Measurements from ENCODE around the gene S1PR2. TPM values are rescaled to one million over a fixed set of nuclear protein-coding genes. Genes with fewer than 3 reads are reported as not detected.
"Not testable (repeated sequence)": the region's sequence is repeated elsewhere in the genome, so short reads cannot be mapped to it uniquely, and the experiment has no call there.

S1PR2 gene
- total and polyA plus RNA-seq, 7 experiments from 2014 or later: 0.64 to 6.8 (median 4.1) TPM

DNA sequence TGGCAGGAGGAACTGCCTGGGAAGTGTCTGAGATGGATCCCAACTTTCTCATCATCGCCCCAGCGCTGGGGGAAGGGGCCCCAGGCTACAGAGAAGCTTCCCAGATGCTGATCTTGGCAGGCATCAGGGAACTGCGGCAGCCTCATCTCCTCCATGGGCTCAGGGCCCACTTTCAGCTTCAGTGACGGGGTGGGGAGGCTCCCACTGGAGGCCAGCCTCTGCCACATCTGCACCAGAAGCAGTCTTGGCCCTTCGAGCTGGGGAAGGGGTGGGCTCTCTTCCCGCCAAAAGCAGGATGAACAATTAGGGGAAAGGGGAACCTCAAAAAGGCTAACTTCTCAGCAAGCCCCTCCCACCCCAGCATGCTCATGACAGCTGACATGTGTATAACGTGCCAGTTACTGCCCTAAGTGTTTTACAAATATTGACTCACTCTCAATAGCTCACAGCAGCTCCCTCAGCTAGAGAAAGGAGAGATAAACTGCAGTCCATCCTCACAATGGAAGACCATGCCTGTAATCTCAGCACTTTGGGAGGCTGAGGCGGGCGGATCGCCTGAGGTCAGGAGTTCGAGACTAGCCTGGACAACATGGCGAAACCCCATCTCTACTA, 7.1 kb upstream of the S1PR2 start:
- no peak for ATAC-seq
- peaks cover 10 to 14% of the 10 kb centered on the region in 2 donors for H3K4me1 ChIP-seq (ENCODE audit: control insufficient read depth in 2 of 2, insufficient read depth in 2 of 2, low read length in 2 of 2)

DNA sequence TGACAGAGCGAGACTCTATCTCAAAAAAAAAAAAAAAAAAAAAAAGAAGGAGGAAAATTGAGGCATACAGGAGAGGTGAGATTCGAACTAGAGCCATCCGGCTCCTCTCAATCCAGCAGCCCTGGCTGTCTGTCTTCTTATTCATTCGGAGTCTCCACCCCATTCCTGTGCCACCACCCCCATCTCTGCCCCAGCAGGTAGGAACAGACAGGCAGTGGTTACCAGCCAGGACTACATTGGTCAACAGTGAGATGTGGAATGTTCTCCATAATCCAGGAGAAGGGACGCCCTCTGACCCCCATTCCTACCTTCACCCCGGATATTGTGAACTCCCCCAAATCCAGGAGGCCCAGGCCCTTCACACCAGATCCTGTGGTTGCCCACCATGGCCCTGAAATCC, 6.6 kb upstream of the S1PR2 start:
- peak overlapping the region in 2 of 10 donors; percentile 13 to 29 for H3K4me3 Mint-ChIP-seq
- H3K36me3 ChIP-seq (ENCODE audit: control insufficient read depth in 2 of 3, insufficient read depth in 3 of 3, low read length in 3 of 3): no peaks in the 10 kb centered on the region
- intact Hi-C loops (cut with micrococcal nuclease): loop anchor here in 1 of 2 donors (2.0 kb wide), 2 partner anchors 19 to 95 kb away; no protein-coding TSS in a partner anchor
- peaks cover 6 to 27% (median 17%) of the 10 kb centered on the region in 7 donors for H3K4me1 Mint-ChIP-seq
- peaks cover 10 to 14% of the 10 kb centered on the region in 2 donors for H3K4me1 ChIP-seq (ENCODE audit: control insufficient read depth in 2 of 2, insufficient read depth in 2 of 2, low read length in 2 of 2)
- no peak for ATAC-seq
- ChIA-PET CTCF (interaction anchor here (8.0 kb wide), 1 partner anchor 13 kb away, joined by 52 read pairs; the partner anchor contains the start of gene MRPL4), POLR2A (no interaction called here)
- no peaks in the 10 kb centered on the region for H3K9me3 Mint-ChIP-seq
- H3K27me3 Mint-ChIP-seq: no peaks in the 10 kb centered on the region
- peak overlapping the region in 1 of 9 donors; percentile 34 for H3K27ac Mint-ChIP-seq
- no peaks in the 10 kb centered on the region for H3K27me3 ChIP-seq (ENCODE audit: control insufficient read depth in 2 of 2, insufficient read depth in 2 of 2, low read length in 2 of 2)
- DNase-seq: no peak
- H3K9me3 ChIP-seq (ENCODE audit: control insufficient read depth in 2 of 3, low read length in 3 of 3): no peaks in the 10 kb centered on the region
- H3K4me3 ChIP-seq (ENCODE audit: low read length): no peak overlapping the region
- no peak overlapping the region for H3K27ac ChIP-seq (ENCODE audit: low read depth, low read length)
- peaks cover 0 to 3% (median 0%) of the 10 kb centered on the region in 5 donors for H3K36me3 Mint-ChIP-seq

More for the DNA sequence above, 7.1 kb upstream of the S1PR2 start:
- H3K4me3 Mint-ChIP-seq: peak overlapping the region in 2 of 10 donors; percentile 2 to 29
- no peak for DNase-seq
- H3K27me3 Mint-ChIP-seq: no peaks in the 10 kb centered on the region
- H3K27ac Mint-ChIP-seq: peak overlapping the region in 6 of 9 donors; percentile 4 to 34 (median 25)
- H3K4me1 Mint-ChIP-seq: peaks cover 6 to 27% (median 17%) of the 10 kb centered on the region in 7 donors
- Histone ChIP-seq H3K36me3 (ENCODE audit: control insufficient read depth in 2 of 3, insufficient read depth in 3 of 3, low read length in 3 of 3) (no peaks in the 10 kb centered on the region), H3K9me3 (ENCODE audit: control insufficient read depth in 2 of 3, low read length in 3 of 3) (no peaks in the 10 kb centered on the region), H3K4me3 (ENCODE audit: low read length) (no peak overlapping the region), H3K27ac (ENCODE audit: low read depth, low read length) (no peak overlapping the region), H3K27me3 (ENCODE audit: control insufficient read depth in 2 of 2, insufficient read depth in 2 of 2, low read length in 2 of 2) (no peaks in the 10 kb centered on the region)
- peaks cover 0 to 3% (median 0%) of the 10 kb centered on the region in 5 donors for H3K36me3 Mint-ChIP-seq
- ChIA-PET CTCF (interaction anchor here (8.0 kb wide), 1 partner anchor 12 kb away, joined by 52 read pairs; the partner anchor contains the start of gene MRPL4), POLR2A (interaction anchor here (0.7 kb wide), 1 partner anchor 69 kb away, joined by 4 read pairs; no protein-coding TSS in a partner anchor)
- H3K9me3 Mint-ChIP-seq: no peaks in the 10 kb centered on the region
- intact Hi-C loops (cut with micrococcal nuclease): no loop called here

DNA sequence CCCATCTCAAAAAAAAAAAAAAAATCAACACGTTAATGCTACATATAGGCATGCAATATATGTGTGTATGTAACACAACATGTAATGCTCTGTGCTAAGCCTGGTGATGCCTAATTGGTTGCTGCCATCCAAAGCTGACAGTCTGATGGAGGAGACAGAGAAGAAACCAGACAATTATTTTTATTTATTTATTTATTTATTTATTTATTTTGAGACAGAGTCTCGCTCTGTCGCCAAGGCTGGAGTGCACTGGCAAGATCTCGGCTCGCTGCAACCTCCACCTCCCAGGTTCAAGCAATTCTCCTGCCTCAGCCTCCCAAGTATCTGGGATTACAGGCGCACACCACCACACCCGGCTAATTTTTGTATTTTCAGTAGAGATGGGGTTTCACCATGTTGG, 4.3 kb upstream of the S1PR2 start:
- H3K9me3 ChIP-seq (ENCODE audit: control insufficient read depth in 2 of 3, low read length in 3 of 3); H3K4me3 ChIP-seq (ENCODE audit: low read length); intact Hi-C loops (cut with micrococcal nuclease); DNase-seq; H3K36me3 ChIP-seq (ENCODE audit: control insufficient read depth in 2 of 3, insufficient read depth in 3 of 3, low read length in 3 of 3); ATAC-seq; H3K36me3 Mint-ChIP-seq; H3K9me3 Mint-ChIP-seq; H3K27me3 ChIP-seq (ENCODE audit: control insufficient read depth in 2 of 2, insufficient read depth in 2 of 2, low read length in 2 of 2); H3K27me3 Mint-ChIP-seq: not testable (repeated sequence)
- H3K4me1 ChIP-seq (ENCODE audit: control insufficient read depth in 2 of 2, insufficient read depth in 2 of 2, low read length in 2 of 2): peaks cover 10 to 14% of the 10 kb centered on the region in 2 donors
- H3K27ac ChIP-seq (ENCODE audit: low read depth, low read length): peak overlapping the region; percentile 78
- CTCF ChIA-PET: interaction anchor here (0.6 to 8.0 kb wide), 3 partner anchors 15 to 92 kb away, joined by 3 to 52 read pairs (median 3); partner anchors contain the start of gene MRPL4
- peak overlapping the region; percentile 86 to 99 (median 96) for H3K27ac Mint-ChIP-seq
- POLR2A ChIA-PET: interaction anchor here (0.7 to 1.7 kb wide), 9 partner anchors 9 to 129 kb away, joined by 3 to 9 read pairs (median 3); partner anchors contain the start of genes MRPL4 and PPAN
- peaks cover 6 to 35% (median 21%) of the 10 kb centered on the region in 7 donors for H3K4me1 Mint-ChIP-seq
- peak overlapping the region in 8 of 10 donors; percentile 25 to 92 (median 86) for H3K4me3 Mint-ChIP-seq

DNA sequence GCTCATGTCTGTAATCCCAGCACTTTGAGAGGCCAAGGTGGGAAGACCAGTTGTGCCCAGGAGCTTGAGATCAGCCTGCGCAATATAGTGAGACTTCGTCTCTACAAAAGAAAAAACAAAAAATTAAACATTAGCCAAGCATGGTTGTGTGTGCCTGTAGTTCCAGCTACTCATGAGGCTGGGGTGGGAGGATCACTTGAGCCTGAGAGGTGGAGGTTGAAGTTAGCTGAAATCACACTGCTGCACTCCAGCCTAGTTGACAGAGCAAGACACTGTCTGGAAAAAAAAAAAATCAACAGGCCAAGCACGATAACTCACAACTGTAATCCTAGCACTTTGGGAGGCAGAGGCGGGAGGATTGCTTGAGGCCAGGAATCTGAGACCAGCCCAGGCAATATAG, 3.9 kb upstream of the S1PR2 start:
- no peaks in the 10 kb centered on the region for H3K9me3 Mint-ChIP-seq
- ChIA-PET POLR2A (interaction anchor here (0.7 kb wide), 1 partner anchor 64 kb away, joined by 3 read pairs; no protein-coding TSS in a partner anchor), CTCF (interaction anchor here (0.6 to 8.0 kb wide), 3 partner anchors 15 to 276 kb away, joined by 3 to 52 read pairs (median 4); partner anchors contain the start of gene MRPL4)
- intact Hi-C loops (cut with micrococcal nuclease): no loop called here
- H3K36me3 Mint-ChIP-seq: peaks cover 0 to 3% (median 0%) of the 10 kb centered on the region in 5 donors
- DNase-seq (no peak), ATAC-seq (no peak)
- H3K4me1 Mint-ChIP-seq: peaks cover 6 to 35% (median 22%) of the 10 kb centered on the region in 7 donors
- H3K4me3 Mint-ChIP-seq: peak overlapping the region in 8 of 10 donors; percentile 25 to 92 (median 75)
- no peaks in the 10 kb centered on the region for H3K27me3 Mint-ChIP-seq
- no peak overlapping the region for H3K4me3 ChIP-seq (ENCODE audit: low read length)
- no peaks in the 10 kb centered on the region for H3K9me3 ChIP-seq (ENCODE audit: control insufficient read depth in 2 of 3, low read length in 3 of 3)
- H3K36me3 ChIP-seq (ENCODE audit: control insufficient read depth in 2 of 3, insufficient read depth in 3 of 3, low read length in 3 of 3): peaks cover 0 to 9% (median 0%) of the 10 kb centered on the region in 3 experiments
- H3K27me3 ChIP-seq (ENCODE audit: control insufficient read depth in 2 of 2, insufficient read depth in 2 of 2, low read length in 2 of 2): no peaks in the 10 kb centered on the region
- H3K27ac ChIP-seq (ENCODE audit: low read depth, low read length): no peak overlapping the region
- peaks cover 11 to 14% of the 10 kb centered on the region in 2 donors for H3K4me1 ChIP-seq (ENCODE audit: control insufficient read depth in 2 of 2, insufficient read depth in 2 of 2, low read length in 2 of 2)
- peak overlapping the region; percentile 14 to 99 (median 96) for H3K27ac Mint-ChIP-seq

DNA sequence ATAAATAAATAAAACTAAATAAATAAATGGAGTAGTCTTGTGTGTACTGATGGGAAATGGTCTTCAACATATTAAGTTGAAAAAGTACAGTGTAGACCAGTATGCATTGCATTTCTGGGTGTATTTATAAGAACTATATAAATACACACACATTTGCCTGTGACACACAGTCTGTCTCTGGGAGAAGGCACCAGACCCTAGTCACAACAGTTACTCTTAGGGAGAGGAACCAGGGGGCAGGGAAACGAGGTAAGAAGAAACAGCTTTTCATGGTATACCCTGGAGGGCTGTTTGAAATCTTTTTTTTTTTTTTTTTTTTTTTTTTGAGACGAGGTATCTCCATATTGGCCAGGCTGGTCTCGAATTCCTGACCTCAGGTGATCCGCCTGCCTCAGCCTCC, 2.8 kb upstream of the S1PR2 start:
- POLR2A ChIA-PET: no interaction called here
- Histone ChIP-seq H3K4me1 (ENCODE audit: control insufficient read depth in 2 of 2, insufficient read depth in 2 of 2, low read length in 2 of 2) (peaks cover 19 to 22% of the 10 kb centered on the region in 2 donors), H3K4me3 (ENCODE audit: low read length) (no peak overlapping the region), H3K27me3 (ENCODE audit: control insufficient read depth in 2 of 2, insufficient read depth in 2 of 2, low read length in 2 of 2) (no peaks in the 10 kb centered on the region), H3K36me3 (ENCODE audit: control insufficient read depth in 2 of 3, insufficient read depth in 3 of 3, low read length in 3 of 3) (peaks cover 0 to 9% (median 0%) of the 10 kb centered on the region in 3 experiments), H3K27ac (ENCODE audit: low read depth, low read length) (no peak overlapping the region), H3K9me3 (ENCODE audit: control insufficient read depth in 2 of 3, low read length in 3 of 3) (no peaks in the 10 kb centered on the region)
- DNase-seq (no peak), ATAC-seq (no peak)
- Mint-ChIP-seq H3K9me3 (no peaks in the 10 kb centered on the region), H3K27ac (peak overlapping the region in 3 of 9 donors; percentile 37 to 78 (median 38)), H3K4me3 (peak overlapping the region in 1 of 10 donors; percentile 38), H3K36me3 (peaks cover 0 to 3% (median 0%) of the 10 kb centered on the region in 5 donors), H3K27me3 (no peaks in the 10 kb centered on the region), H3K4me1 (peaks cover 13 to 44% (median 30%) of the 10 kb centered on the region in 7 donors)
- intact Hi-C loops (cut with micrococcal nuclease): no loop called here
- CTCF ChIA-PET: interaction anchor here (0.6 to 8.0 kb wide), 3 partner anchors 11 to 344 kb away, joined by 3 to 52 read pairs (median 5); partner anchors contain the start of gene MRPL4

DNA sequence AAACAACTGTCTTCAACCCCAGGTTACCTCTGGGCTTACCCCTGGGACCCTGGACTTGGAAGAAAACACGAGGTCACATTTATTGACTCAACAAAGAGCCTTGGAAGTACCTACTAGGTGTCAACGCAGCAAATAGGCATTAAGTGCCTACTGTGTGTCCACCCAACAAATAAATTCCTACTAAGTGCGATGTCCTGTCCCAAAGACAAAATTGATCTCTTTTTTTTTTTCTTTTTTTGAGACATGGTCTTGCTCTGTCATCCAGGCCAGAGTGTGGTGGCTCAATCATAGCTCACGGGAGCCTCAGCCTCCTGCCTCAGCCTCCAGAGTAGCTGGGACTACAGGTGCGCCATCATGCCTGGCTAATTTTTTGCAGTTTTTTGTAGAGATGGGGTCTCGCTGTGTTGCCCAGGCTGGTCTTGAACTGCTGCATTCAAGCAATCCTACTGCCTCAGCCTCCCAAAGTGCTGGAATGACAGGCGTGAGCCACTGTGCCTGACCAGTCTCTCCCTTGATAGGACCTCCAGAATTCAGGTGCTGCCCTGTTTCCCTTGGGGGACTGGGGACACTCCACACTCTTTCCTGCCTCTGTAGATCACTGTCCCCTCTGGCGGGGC, 589 bp upstream of the S1PR2 start:
- H3K4me1 Mint-ChIP-seq: peaks cover 13 to 39% (median 28%) of the 10 kb centered on the region in 7 donors
- POLR2A ChIA-PET: interaction anchor here (0.6 to 1.3 kb wide), 3 partner anchors 18 to 111 kb away, joined by 3 to 10 read pairs (median 4); no protein-coding TSS in a partner anchor
- Histone ChIP-seq H3K4me1 (ENCODE audit: control insufficient read depth in 2 of 2, insufficient read depth in 2 of 2, low read length in 2 of 2) (peaks cover 22% of the 10 kb centered on the region in 2 donors), H3K9me3 (ENCODE audit: control insufficient read depth in 2 of 3, low read length in 3 of 3) (no peaks in the 10 kb centered on the region), H3K36me3 (ENCODE audit: control insufficient read depth in 2 of 3, insufficient read depth in 3 of 3, low read length in 3 of 3) (peaks cover 0 to 9% (median 0%) of the 10 kb centered on the region in 3 experiments), H3K4me3 (ENCODE audit: low read length) (peak overlapping the region; percentile 81), H3K27ac (ENCODE audit: low read depth, low read length) (peak overlapping the region; percentile 94), H3K27me3 (ENCODE audit: control insufficient read depth in 2 of 2, insufficient read depth in 2 of 2, low read length in 2 of 2) (no peaks in the 10 kb centered on the region)
- H3K4me3 Mint-ChIP-seq: peak overlapping the region; percentile 70 to 94 (median 82)
- H3K36me3 Mint-ChIP-seq: peaks cover 0 to 3% (median 0%) of the 10 kb centered on the region in 5 donors
- H3K9me3 Mint-ChIP-seq: no peaks in the 10 kb centered on the region
- no peaks in the 10 kb centered on the region for H3K27me3 Mint-ChIP-seq
- ATAC-seq (no peak), DNase-seq (no peak)
- peak overlapping the region; percentile 58 to 89 (median 83) for H3K27ac Mint-ChIP-seq
- intact Hi-C loops (cut with micrococcal nuclease): loop anchor here (1.0 to 2.0 kb wide), 2 partner anchors 37 kb away; partner anchors contain the start of gene DNMT1 (in 2 of the 2)
- CTCF ChIA-PET: interaction anchor here (8.0 kb wide), 1 partner anchor 19 kb away, joined by 52 read pairs; the partner anchor contains the start of gene MRPL4

Data from naive thymus-derived CD4-positive, alpha-beta T cell (primary cell).